ENCODE measurements around the gene TMTC4.
A peak's percentile ranks its signal among the peaks of the same experiment; 100 is the strongest.
"Not testable (repeated sequence)": the region's sequence is repeated elsewhere in the genome, so short reads cannot be mapped to it uniquely, and the experiment has no call there.

The TMTC4 gene

DNA sequence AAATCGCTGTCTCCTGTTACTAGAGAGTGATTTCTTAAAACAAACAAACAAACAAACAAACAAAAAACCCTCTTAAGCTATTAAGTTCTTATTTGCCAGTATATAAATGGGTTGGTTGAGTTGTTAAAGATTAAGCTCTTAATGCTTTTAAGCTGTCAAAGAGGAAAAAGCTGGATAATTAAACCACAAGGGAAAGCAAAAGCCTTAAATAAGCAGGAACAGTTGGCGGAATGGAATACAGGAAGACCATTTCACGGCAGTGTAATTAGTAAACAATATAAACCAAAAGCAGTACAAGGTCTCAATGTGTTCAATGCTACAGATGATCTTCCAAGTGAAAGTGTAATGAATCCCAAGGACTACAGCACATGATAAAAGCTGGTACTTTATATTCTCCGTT, 53.8 kb downstream of the TMTC4 start:
- no peak for DNase-seq

DNA sequence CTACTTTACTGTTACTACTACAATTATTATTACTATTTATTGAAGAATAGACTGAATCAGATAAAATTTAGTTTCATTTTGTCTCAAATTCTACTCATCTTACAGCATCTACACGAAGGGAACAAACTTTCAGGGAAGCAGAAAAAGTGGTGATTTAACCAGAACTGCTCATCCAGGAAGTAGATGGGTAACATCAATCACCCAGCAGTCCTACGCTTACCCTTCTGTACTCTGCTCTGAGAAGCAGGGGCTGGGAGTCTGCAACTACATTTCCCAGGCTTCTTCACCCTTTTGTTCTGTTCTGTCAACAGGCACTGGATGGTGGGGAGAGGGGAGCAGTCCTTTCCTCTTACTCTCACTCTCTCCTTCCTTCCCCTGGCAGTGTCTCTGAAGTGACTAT, 54.7 kb downstream of the TMTC4 start:
- no peak for DNase-seq

- DNase-seq = not testable (repeated sequence)
Measured at GRCh38 chr13:100618897-100619296, 55.7 kb downstream of the TMTC4 start.

DNA sequence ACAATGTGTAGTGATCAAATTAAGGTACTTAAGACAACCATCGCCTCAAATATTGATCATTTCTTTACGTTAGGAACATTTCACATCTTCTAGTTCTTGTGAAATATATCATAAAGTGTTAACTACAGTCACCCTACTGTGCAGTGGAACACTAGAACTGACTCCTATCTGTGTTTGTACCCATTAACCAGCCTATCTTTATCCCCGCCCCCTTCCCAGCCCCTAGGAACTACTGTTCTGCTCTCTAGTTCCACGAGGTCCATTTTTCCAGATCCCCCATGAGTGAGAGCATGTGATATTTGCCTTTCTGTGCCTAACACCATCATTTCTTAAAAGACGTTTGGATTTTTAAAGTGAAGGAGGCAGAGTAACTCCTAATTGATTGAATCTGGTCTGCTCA, 61.6 kb downstream of the TMTC4 start:
- no peak for DNase-seq

GRCh38 chr13:100611678-100612492, 62.7 kb downstream of the TMTC4 start:
- DNase-seq = no peak

- DNase-seq = no peak
Measured at GRCh38 chr13:100610391-100611347, 63.9 kb downstream of the TMTC4 start.

DNA sequence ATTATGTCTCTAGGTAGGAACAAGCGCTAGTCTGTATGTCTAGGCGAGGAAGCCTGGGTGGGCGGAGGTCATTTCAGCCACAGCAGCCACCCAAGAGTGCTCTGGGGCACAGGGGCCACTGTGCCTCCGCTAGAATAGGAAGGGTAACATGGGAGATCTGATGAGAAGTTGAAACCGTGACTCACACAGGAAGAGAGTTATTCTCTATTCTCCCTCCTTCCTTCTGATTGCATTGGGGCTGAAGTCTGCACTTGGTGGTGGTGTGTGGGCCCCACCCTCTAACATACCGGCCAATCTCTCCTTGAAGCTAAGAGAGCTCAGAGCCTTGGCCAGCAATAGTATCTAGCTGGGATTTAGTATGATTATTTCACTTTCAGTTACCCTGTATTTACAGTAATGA, 65.7 kb downstream of the TMTC4 start:
- no peak for DNase-seq

GRCh38 chr13:100608489-100608888, 66.1 kb downstream of the TMTC4 start:
- DNase-seq = no peak

GRCh38 chr13:100604918-100605710, 69.5 kb downstream of the TMTC4 start:
- no peak for DNase-seq

DNA sequence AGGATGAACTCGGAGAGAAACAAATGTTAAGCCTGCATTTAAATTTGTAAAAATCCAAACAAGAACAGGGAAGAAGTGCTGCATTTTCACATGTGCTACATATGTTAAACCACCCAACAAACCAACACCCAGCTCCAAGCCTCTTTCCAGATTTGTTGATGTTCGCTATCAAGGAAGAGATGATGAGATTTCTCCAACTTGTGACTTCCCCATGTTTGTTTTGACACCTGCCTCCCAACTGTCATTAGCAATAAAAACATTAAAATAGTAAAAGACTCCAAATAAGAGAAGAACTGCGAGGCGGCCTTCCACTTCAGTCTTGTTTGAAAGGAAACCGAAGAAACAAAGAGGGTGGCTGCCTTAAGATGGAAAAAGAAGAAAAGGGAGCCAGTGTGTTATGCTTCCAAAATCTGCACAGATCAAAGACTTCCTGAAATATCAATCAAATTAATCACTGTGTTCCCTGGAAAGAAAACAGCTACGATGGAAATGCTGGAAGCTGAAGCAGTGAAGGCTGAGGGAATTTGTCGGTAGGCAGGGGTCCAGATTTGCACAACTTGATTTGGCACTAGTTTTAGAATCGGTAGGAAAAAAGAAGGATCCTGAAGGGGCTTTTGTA, 72.0 kb downstream of the TMTC4 start:
- no peak for DNase-seq

GRCh38 chr13:100601716-100602115, 72.9 kb downstream of the TMTC4 start:
- no peak for DNase-seq

DNA sequence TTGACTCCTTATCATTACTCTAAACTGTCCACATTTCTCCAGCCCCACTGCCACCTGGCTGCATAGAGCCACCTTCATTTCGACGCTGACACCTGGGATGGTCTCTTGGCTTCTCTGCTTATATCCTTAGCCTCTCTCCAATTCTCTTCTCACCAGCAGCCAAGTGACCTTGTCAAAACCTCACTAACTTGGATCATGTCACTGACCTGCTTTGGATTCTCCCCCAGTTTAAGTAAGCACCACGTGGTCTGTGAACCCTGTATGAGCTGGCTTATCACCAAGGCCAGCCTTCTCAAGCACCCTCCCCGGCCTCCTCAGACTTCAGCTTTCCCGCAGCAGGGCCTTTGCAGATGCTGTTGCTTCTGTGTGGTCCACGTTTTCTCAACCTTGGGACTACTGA, 73.7 kb downstream of the TMTC4 start:
- no peak for DNase-seq

- DNase-seq = no peak
Measured at GRCh38 chr13:100600461-100600860, 74.1 kb downstream of the TMTC4 start.

- peak; percentile 18 for DNase-seq
Measured at GRCh38 chr13:100597253-100597652, 77.3 kb downstream of the TMTC4 start.

DNA sequence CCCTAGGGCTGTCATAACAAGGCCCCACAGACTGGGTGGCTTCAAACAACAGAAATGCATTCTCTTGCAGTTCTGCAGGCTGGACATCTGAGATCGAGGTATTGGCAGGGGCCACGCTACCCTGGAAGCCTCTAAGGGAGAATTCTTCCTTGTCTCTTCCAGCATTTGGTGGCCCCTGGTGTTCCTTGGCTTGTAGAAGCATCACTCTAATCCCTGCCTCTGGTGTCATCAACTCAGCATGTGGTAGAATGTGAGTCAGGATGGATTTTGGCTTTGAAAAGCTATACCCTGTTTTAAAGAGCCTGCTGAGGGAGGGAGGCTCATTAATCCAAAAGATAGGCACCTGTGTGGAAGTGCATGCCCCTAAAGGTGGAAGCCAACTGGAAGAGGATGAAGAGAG, 78.1 kb downstream of the TMTC4 start:
- DNase-seq = no peak

DNA sequence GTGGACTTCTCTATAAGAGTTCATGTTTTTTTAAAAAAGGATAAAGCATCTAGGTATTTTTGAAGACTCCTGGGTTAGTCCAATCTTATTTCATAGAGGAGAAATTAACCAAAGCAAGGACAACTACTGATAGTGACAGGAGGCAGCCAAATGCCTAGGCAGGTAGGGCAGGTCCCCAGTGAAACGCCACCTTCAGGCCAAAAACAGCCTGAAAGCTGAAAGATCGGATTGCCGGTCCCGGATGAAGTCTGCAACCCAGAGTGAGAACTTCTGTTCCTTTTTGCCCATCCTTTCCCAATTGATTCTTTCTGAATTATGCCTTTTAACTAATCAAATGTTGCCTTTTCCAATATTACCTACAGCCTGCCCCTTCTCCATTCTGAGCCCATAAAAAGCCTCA, 79.9 kb downstream of the TMTC4 start:
- DNase-seq = no peak

GRCh38 chr13:100594255-100594654, 80.3 kb downstream of the TMTC4 start:
- DNase-seq = no peak

- DNase-seq = no peak
Measured at GRCh38 chr13:100589178-100589725, 85.3 kb downstream of the TMTC4 start.

GRCh38 chr13:100588331-100589177, 86.0 kb downstream of the TMTC4 start, which contains the start of gene GGACT:
GGACT (minus strand) TSS chr13:100588789; CDS start chr13:100532591, 56,198 bp downstream.
- DNase-seq = peak; percentile 64

- peak; percentile 19 for DNase-seq
Measured at GRCh38 chr13:100584896-100585295, 89.7 kb downstream of the TMTC4 start.

DNA sequence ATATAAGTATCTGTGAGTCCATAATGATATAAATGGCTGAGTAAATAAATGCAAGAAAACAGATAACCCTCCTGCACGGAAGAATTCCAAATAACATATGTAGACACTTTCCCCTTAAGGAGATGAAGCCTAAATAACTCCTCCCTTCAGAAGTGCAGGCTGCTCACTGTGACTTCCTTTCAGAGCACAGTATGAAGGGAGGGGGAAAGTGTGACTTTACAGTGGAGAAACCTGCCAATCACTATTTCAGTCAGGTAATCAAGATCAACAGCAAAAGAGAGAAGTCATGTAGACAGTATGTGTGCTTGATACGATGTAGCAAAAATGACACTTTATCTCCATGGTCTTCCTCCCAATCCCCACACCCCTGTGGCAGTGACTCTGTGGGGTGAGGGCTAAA, 93.1 kb downstream of the TMTC4 start:
- DNase-seq = no peak
